Activated CD8-positive, alpha-beta memory T cell treated with anti-CD3 and anti-CD28 coated beads, Interleukin-2, amount 50 U/mL, for 1 hour (primary cell): ENCODE data around the gene FOXN3.

Source experiments
- DNase-seq: peaks from one replicate; pipeline ENCODE4 v3.0.0-alpha.2; 2020; ENCODE audit errors: extremely low read depth

The FOXN3 gene, protein sequence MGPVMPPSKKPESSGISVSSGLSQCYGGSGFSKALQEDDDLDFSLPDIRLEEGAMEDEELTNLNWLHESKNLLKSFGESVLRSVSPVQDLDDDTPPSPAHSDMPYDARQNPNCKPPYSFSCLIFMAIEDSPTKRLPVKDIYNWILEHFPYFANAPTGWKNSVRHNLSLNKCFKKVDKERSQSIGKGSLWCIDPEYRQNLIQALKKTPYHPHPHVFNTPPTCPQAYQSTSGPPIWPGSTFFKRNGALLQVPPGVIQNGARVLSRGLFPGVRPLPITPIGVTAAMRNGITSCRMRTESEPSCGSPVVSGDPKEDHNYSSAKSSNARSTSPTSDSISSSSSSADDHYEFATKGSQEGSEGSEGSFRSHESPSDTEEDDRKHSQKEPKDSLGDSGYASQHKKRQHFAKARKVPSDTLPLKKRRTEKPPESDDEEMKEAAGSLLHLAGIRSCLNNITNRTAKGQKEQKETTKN

DNA sequence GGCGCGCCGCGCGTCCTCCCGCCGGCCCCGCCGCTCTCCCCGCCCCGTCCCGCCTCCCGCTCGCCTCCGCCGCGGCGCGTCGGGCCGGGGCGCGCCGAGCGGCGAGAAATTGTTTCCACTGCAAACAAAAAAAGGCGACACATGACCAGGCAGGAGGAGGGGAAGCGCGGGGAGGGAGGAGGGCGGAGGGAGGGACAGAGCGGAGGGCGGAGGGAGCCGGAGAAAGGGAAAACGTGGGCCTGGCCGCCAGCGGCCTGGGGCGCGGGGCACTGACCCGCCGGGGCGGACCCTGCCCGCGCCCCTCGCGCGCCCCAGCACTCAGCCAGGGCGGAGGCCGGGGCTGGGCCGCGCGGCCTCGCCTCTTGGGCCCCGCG, at the start of gene FOXN3:
FOXN3 (minus strand) TSS at position 143 of the 374 bp plus-strand sequence. CDS start 4,757 bp downstream, outside the sequence.
- DNase-seq: peak; percentile 70

DNA sequence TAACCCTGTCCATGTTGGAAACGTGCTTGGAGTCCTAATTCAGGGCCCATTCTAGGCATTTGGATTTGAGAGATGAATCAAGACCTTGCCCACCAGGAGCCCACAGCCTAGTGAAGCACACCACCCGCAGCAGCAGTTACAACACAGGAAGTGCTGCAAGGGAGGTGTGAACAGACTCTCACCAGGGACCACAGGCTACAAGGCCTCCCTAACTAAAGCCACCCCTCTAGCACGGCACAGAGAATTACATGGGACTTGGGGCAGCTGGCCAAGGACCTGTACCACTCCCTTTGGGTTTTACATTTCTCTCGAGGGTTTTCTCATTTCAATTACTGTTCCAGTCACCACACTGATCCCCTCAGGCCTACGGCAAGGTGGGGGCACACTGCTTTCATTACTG, 49.5 kb upstream of the FOXN3 start:
- no peak for DNase-seq

DNA sequence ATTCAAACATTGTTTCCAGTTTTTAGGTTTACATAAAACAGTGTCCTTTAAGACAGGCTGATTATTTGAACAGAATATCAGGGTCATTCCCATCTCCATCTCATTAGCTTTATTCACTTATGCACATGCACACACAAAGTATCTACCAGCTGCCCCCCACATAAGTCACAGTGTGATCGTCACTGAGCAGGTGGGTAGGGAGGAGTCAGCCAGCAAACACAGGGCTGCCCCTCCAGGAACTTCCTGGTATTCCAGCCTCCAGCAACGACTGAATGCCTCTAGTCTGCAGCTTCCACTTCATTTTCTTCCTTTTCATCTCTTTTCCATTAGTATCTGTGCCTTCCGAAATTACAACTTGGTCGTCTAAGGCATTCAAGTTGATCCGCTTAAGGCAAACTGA, 48.8 kb upstream of the FOXN3 start:
- DNase-seq: no peak

- no peak for DNase-seq
Measured at GRCh38 chr14:89461256-89461655, 44.2 kb upstream of the FOXN3 start.

DNA sequence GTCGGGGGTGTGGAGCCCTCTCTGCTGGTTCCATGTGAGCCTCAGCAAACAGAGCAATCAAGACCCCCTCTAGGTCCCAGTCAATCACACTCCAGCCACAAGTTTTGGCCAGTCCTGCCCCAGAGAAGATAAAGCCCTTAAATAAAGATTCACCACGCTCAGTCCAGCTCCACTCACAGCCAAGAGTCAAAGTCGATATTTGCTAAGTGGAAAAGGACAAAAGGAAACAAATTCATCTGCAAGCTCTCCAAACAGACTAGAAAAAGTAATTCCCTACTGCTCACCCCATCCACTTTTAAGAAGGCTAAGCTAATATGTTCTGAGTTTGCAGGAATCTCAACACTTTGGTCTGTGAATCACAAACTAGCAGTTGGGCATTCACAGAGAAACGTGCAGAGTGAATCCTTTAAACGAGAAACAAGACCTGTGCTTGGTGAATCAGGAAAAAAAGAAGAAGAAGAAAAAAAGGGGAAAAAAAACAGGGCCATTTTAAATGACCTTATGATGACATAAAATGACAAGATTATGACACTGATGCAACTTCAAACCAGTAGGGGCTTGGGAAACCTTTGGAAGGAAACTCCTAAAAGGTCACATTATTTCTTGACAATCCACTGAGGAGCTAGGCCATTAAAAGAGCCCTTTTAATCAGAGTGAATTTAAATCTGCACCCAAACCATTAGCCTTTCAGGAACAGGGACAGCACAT, 41.8 kb upstream of the FOXN3 start:
- DNase-seq: no peak

GRCh38 chr14:89457007-89457406, 40.0 kb upstream of the FOXN3 start:
- DNase-seq: no peak

GRCh38 chr14:89455412-89455811, 38.4 kb upstream of the FOXN3 start:
- no peak for DNase-seq

GRCh38 chr14:89454996-89455395, 38.0 kb upstream of the FOXN3 start:
- no peak for DNase-seq

DNA sequence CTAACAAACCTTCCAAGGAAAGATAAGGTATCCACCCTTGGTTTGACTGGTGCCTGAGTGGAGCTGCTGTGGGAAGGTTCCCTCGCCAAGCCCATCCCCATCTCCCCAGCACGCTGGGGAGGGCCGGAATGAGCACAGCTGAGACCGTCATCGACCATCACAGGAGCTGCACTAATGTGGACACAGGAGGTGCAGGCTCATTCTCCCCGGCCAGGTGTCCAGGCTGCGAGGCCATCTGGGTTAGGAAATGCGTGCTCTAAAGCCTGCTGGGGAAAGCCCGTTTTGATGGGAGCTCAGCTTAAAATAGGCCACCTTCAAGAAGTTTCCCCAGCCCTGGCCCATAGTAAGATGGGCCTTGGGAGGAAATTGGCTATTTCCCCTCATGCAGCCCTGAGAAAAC, 35.2 kb upstream of the FOXN3 start:
- DNase-seq: no peak

GRCh38 chr14:89451229-89451628, 34.2 kb upstream of the FOXN3 start:
- no peak for DNase-seq

DNA sequence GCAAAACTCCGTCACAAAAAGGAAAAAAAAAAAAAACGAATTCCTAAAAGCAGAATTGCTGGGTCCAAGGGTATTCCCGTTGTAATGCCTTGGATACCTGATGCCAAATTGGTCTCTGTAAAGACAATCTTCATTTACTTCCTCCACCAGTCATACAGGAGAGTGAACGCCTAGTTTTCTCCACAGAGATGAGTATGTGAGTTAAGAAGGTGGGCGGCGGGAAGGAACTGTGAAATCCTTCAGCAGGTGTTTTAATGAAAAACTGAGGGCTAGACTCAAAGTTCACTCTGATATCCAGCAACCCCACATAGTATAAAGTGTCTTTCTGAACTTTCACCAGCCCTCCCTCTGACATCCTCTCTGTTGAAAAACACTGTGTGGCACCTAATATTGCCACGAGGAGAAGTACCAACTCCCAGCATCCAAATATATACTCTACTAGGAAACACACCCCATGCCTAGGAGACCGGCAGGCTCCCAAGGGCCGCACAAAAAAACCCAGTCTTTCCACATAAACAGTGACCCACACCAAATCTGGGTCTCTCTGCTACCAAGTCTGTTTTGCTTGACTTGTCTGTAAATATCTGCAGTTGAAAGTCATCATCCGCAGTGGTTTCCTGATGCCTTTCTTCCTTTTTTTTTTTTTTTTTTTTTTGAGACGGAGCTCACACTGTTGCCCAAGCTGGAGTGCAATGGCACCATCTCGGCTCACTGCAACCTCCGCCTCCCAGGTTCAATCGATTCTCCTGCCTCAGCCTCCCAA, 30.3 kb upstream of the FOXN3 start:
- no peak for DNase-seq

DNA sequence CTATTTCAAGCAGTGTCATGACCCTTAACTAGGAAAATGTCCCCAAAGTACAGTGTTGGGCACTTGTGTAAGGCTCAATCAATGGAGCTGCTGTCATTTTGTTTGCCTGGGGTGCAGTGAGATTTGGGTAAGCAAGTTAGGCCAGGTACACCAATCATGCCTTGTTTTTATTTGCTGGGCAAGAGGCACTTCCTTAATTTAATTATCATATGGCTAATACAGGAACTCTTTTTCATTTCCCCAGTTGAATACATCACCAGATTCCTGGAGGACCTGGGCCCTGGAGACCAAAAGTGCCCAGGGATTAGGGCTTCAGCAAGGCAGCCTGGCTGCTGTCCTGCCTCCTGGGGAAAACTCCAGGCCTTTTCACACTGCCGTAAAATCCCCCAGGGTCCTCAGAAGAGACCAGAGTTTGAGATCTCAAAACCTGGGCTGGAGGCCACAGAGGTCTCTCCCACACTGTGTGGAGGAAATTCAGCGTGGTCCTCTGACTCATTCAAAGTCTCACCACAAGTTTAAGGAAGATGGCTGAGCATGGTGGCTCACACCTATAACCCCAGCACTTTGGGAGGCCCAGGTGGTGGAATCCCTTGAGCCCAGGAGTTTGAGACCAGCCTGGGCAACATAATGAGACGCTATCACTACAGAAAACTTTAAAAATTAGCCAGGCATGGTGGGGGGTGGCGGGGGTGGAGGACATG, 28.4 kb upstream of the FOXN3 start:
- no peak for DNase-seq

DNA sequence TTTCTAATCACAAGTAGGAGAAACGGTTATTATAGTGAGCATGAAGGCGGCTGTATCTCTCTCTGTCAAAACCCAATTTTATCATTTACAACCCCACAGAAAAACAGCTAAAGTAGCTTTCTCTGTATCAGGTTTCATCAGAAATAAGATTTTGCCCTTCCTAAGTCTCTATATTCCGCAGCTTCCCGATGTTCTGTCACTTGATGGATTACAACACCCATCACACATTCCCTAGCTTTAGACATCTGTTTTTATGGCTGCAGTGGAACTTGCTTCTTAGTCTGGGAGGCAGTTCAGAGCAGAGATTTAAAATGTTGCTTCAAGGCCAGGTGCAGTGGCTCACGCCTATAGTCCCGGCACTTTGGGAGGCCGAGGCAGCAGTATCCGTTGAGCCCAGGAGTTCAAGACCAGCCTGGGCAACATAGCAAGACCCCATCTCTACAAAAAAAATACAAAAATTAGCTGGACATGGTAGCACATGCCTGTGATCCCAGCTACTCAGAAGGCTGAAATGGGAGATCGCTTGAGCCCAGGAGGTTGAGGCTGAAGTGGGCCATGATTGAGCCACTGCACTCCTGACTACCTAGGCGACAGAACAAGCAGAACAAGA, 27.6 kb upstream of the FOXN3 start:
- DNase-seq: no peak

GRCh38 chr14:89444044-89444443, 27.0 kb upstream of the FOXN3 start:
- no peak for DNase-seq

- no peak for DNase-seq
Measured at GRCh38 chr14:89443042-89443629, 26.1 kb upstream of the FOXN3 start.

DNA sequence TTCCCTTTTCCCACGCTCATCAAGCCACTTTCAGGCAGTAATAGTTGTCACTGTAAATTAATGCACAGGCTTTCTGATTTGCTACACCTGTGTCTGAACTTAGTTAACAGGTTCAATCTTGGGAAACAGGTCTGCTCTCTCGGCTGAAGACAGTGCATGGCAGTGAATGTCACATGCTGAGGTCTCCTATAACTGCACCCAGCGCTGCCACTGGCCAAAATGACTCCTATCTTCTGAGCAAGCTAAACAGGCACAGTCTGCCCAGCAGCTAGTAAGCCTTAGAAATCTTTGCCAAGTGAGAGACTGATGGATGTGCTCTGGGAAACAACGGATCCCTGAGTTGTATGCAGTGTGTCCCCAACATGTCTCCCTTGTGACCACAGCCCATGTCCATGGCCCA, 25.2 kb upstream of the FOXN3 start:
- no peak for DNase-seq

GRCh38 chr14:89440986-89441909, 24.2 kb upstream of the FOXN3 start:
- no peak for DNase-seq

GRCh38 chr14:89435892-89436656, 19.0 kb upstream of the FOXN3 start:
- DNase-seq: no peak

DNA sequence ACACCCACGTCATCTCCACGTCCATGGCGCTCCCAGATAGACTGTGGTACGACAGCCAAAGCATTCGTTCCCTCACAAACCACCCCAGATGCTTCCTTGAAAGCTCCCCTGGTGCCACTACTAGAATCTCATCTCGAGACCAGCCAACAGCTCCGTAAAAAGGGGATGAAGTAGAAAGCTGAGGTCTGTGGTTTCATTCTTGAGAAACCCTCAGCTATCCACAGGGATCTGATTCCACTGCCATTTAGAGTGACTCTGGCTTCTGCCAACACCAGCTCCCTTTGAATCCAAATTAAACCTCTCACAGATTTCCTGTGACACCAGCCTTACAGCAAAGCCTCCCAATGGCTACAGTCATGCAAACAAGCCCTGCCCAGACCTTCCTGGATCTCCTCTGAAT, 18.5 kb upstream of the FOXN3 start:
- no peak for DNase-seq
